ENCODE measurements around the gene APOL3.

DNA sequence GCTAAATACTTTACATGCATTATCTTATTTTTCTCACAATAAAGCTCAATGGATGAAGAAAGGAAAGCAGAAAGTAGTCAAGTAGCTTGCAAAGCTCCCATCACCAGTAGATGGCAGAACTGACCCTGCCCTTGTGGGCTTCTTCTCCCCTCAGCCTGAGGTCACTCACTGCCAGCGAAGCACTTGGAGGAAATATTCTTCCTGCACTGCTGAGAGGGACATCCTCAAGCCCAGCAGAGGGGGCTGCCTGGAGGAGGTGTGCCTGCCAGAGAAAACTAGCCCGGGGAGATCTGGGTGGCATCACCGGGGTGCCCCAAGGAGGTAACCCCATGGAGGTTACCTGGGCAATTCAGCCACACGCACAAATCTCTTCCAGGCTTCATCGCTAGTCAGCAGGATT is 34.4 kb upstream of the APOL3 start:
- peak; percentile 78 for TF ChIP-seq CTCF (IDR thresholded peaks at IDR 0.05)
- TF ChIP-seq, protein P1, sequence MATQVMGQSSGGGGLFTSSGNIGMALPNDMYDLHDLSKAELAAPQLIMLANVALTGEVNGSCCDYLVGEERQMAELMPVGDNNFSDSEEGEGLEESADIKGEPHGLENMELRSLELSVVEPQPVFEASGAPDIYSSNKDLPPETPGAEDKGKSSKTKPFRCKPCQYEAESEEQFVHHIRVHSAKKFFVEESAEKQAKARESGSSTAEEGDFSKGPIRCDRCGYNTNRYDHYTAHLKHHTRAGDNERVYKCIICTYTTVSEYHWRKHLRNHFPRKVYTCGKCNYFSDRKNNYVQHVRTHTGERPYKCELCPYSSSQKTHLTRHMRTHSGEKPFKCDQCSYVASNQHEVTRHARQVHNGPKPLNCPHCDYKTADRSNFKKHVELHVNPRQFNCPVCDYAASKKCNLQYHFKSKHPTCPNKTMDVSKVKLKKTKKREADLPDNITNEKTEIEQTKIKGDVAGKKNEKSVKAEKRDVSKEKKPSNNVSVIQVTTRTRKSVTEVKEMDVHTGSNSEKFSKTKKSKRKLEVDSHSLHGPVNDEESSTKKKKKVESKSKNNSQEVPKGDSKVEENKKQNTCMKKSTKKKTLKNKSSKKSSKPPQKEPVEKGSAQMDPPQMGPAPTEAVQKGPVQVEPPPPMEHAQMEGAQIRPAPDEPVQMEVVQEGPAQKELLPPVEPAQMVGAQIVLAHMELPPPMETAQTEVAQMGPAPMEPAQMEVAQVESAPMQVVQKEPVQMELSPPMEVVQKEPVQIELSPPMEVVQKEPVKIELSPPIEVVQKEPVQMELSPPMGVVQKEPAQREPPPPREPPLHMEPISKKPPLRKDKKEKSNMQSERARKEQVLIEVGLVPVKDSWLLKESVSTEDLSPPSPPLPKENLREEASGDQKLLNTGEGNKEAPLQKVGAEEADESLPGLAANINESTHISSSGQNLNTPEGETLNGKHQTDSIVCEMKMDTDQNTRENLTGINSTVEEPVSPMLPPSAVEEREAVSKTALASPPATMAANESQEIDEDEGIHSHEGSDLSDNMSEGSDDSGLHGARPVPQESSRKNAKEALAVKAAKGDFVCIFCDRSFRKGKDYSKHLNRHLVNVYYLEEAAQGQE (IDR thresholded peaks at IDR 0.05; ENCODE audit: low read depth, low read length): no peak
- no peak for TF ChIP-seq RXRA (IDR thresholded peaks at IDR 0.05; ENCODE audit: borderline replicate concordance, low read depth)
- TF ChIP-seq, protein P2, sequence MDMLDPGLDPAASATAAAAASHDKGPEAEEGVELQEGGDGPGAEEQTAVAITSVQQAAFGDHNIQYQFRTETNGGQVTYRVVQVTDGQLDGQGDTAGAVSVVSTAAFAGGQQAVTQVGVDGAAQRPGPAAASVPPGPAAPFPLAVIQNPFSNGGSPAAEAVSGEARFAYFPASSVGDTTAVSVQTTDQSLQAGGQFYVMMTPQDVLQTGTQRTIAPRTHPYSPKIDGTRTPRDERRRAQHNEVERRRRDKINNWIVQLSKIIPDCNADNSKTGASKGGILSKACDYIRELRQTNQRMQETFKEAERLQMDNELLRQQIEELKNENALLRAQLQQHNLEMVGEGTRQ (IDR thresholded peaks at IDR 0.05; ENCODE audit: borderline replicate concordance, low read depth, low read length): no peak
- no peak for TF ChIP-seq EZH2phosphoT487 (IDR thresholded peaks at IDR 0.05; ENCODE audit: borderline replicate concordance, low read depth)
- TF ChIP-seq MAX (IDR thresholded peaks at IDR 0.05; ENCODE audit: low read depth): no peak
- TF ChIP-seq ELF1 (IDR thresholded peaks at IDR 0.05): no peak
- no peak for TF ChIP-seq MXI1 (IDR thresholded peaks at IDR 0.05; ENCODE audit: low read depth, low read length)
- TF ChIP-seq MEF2A (IDR thresholded peaks at IDR 0.05; ENCODE audit: borderline replicate concordance, low read depth): no peak
- peak; percentile 85 for TF ChIP-seq RAD21 (IDR thresholded peaks at IDR 0.05; ENCODE audit: low read length)
- no peak for TF ChIP-seq FOXJ3 (CRISPR knock-in tag; IDR thresholded peaks at IDR 0.05)
- no peak for TF ChIP-seq TAF1 (IDR thresholded peaks at IDR 0.05; ENCODE audit: borderline replicate concordance, low read depth, low read length)
- no peak for TF ChIP-seq NRF1 (IDR thresholded peaks at IDR 0.05; ENCODE audit: low read depth, low read length)
- no peak for TF ChIP-seq ZBTB33 (IDR thresholded peaks at IDR 0.05; ENCODE audit: borderline replicate concordance, low read depth)

Data from SK-N-SH (cell line).